ENCODE results near the gene IDNK.

Gene IDNK

GRCh38 chr9:83633255-83633654, 10.3 kb downstream of the IDNK start:
- TF ChIP-seq SIN3A (IDR thresholded peaks at IDR 0.05; ENCODE audit: borderline replicate concordance, insufficient read depth, low read length), result no peak
- TF ChIP-seq POLR2AphosphoS5 (IDR thresholded peaks at IDR 0.05; ENCODE audit: low read depth, low read length), result no peak
- no peak for TF ChIP-seq FOXP2 (optimal IDR thresholded peaks at IDR 0.05; ENCODE audit: borderline replicate concordance, extremely low read depth, extremely low read length, insufficient read depth)
- no peak for TF ChIP-seq TAF1 (IDR thresholded peaks at IDR 0.05; ENCODE audit: borderline replicate concordance, insufficient read depth, low read length)
- TF ChIP-seq, protein P1, sequence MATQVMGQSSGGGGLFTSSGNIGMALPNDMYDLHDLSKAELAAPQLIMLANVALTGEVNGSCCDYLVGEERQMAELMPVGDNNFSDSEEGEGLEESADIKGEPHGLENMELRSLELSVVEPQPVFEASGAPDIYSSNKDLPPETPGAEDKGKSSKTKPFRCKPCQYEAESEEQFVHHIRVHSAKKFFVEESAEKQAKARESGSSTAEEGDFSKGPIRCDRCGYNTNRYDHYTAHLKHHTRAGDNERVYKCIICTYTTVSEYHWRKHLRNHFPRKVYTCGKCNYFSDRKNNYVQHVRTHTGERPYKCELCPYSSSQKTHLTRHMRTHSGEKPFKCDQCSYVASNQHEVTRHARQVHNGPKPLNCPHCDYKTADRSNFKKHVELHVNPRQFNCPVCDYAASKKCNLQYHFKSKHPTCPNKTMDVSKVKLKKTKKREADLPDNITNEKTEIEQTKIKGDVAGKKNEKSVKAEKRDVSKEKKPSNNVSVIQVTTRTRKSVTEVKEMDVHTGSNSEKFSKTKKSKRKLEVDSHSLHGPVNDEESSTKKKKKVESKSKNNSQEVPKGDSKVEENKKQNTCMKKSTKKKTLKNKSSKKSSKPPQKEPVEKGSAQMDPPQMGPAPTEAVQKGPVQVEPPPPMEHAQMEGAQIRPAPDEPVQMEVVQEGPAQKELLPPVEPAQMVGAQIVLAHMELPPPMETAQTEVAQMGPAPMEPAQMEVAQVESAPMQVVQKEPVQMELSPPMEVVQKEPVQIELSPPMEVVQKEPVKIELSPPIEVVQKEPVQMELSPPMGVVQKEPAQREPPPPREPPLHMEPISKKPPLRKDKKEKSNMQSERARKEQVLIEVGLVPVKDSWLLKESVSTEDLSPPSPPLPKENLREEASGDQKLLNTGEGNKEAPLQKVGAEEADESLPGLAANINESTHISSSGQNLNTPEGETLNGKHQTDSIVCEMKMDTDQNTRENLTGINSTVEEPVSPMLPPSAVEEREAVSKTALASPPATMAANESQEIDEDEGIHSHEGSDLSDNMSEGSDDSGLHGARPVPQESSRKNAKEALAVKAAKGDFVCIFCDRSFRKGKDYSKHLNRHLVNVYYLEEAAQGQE (IDR thresholded peaks at IDR 0.05; ENCODE audit: insufficient read depth in 1 of 2, low read depth in 2 of 2, low read length in 2 of 2), result no peak

- TF ChIP-seq SIN3A (IDR thresholded peaks at IDR 0.05; ENCODE audit: borderline replicate concordance, insufficient read depth, low read length) (no peak), TAF1 (IDR thresholded peaks at IDR 0.05; ENCODE audit: borderline replicate concordance, insufficient read depth, low read length) (no peak), POLR2AphosphoS5 (IDR thresholded peaks at IDR 0.05; ENCODE audit: low read depth, low read length) (no peak), FOXP2 (optimal IDR thresholded peaks at IDR 0.05; ENCODE audit: borderline replicate concordance, extremely low read depth, extremely low read length, insufficient read depth) (no peak)
- TF ChIP-seq, protein P1 (IDR thresholded peaks at IDR 0.05; ENCODE audit: insufficient read depth in 1 of 2, low read depth in 2 of 2, low read length in 2 of 2), result no peak
Observed at GRCh38 chr9:83633676-83634075, 10.7 kb downstream of the IDNK start.

DNA sequence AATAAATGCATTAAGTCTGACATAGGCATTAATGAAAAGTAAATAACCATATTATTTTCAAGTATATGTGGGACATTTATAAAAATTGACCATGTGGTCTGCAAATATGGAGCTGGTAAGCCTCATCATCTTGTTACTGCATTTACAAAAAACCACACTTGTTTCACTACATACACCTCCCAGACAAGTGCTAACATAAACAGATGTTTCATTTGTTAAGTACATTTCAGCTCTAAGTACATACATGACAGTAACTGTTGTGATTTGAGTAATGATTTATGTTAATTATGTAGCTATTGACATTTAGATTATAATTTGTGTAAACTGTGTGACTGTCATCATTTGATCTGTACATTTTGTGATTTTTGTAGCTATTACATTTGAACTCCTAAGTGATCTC, 13.9 kb downstream of the IDNK start:
- TF ChIP-seq FOXP2 (optimal IDR thresholded peaks at IDR 0.05; ENCODE audit: borderline replicate concordance, extremely low read depth, extremely low read length, insufficient read depth) (no peak), SIN3A (IDR thresholded peaks at IDR 0.05; ENCODE audit: borderline replicate concordance, insufficient read depth, low read length) (no peak), TAF1 (IDR thresholded peaks at IDR 0.05; ENCODE audit: borderline replicate concordance, insufficient read depth, low read length) (no peak), POLR2AphosphoS5 (IDR thresholded peaks at IDR 0.05; ENCODE audit: low read depth, low read length) (no peak)
- TF ChIP-seq, protein P1 (IDR thresholded peaks at IDR 0.05; ENCODE audit: insufficient read depth in 1 of 2, low read depth in 2 of 2, low read length in 2 of 2), result no peak

DNA sequence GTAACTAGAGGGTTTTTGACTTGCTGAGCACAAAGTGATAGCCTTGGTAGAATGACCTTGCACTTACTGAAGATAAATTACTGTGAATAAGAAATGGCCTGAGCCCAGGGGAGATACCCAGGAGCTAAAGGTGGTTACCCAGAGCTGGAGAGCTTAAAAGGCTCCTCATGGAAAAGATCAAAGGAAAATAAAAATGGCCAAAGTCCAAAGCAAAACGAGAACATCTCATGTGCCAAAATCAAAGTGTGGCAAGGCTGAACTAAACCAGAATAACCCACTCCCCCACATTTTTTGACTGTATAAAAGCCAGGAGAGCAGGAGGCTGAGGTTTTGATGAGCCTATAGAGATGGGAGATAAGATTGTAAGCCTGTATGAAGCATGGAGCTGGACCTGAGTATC, 14.4 kb downstream of the IDNK start:
- TF ChIP-seq POLR2AphosphoS5 (IDR thresholded peaks at IDR 0.05; ENCODE audit: low read depth, low read length) (no peak), SIN3A (IDR thresholded peaks at IDR 0.05; ENCODE audit: borderline replicate concordance, insufficient read depth, low read length) (no peak), FOXP2 (optimal IDR thresholded peaks at IDR 0.05; ENCODE audit: borderline replicate concordance, extremely low read depth, extremely low read length, insufficient read depth) (no peak), TAF1 (IDR thresholded peaks at IDR 0.05; ENCODE audit: borderline replicate concordance, insufficient read depth, low read length) (no peak)
- TF ChIP-seq, protein P1 (IDR thresholded peaks at IDR 0.05; ENCODE audit: insufficient read depth in 1 of 2, low read depth in 2 of 2, low read length in 2 of 2), result no peak

DNA sequence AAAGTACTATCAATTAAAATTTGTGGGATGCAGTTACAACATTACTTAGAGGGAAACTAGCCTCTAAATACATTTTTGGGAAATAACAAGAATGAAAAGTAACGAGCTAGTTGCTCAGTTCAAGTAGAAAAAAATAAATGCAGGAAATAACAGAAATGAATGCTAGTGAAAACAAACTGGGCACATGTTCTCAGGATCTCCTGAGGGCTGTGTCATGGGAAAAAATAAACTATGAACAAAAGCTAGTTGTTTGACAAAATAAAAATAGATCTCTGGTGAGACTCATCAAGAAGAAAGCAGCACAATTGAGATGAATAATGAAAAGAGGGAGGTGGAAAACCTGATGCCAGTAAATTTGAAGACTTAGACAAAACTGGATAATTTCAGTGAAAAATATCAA, 16.3 kb downstream of the IDNK start:
- no peak for TF ChIP-seq POLR2AphosphoS5 (IDR thresholded peaks at IDR 0.05; ENCODE audit: low read depth, low read length)
- TF ChIP-seq TAF1 (IDR thresholded peaks at IDR 0.05; ENCODE audit: borderline replicate concordance, insufficient read depth, low read length), result no peak
- no peak for TF ChIP-seq FOXP2 (optimal IDR thresholded peaks at IDR 0.05; ENCODE audit: borderline replicate concordance, extremely low read depth, extremely low read length, insufficient read depth)
- TF ChIP-seq SIN3A (IDR thresholded peaks at IDR 0.05; ENCODE audit: borderline replicate concordance, insufficient read depth, low read length), result no peak
- TF ChIP-seq, protein P1 (IDR thresholded peaks at IDR 0.05; ENCODE audit: insufficient read depth in 1 of 2, low read depth in 2 of 2, low read length in 2 of 2), result no peak

Measured in PFSK-1 (cell line).